GM18861 (cell line): ENCODE data around the gene GNPTAB.
"Not testable (repeated sequence)": the region's sequence is repeated elsewhere in the genome, so short reads cannot be mapped to it uniquely, and the experiment has no call there.

Experiments
- ATAC-seq: cut with Tn5 transposase; IDR thresholded peaks from one replicate; pipeline ENCODE4 v1.9.1; 2021; ENCODE audit not compliant: unreplicated experiment

The GNPTAB gene

GRCh38 chr12:101740980-101741379 lies 89.8 kb downstream of the GNPTAB start:
- no peak for ATAC-seq

- no peak for ATAC-seq
Measured at GRCh38 chr12:101740566-101740965, 90.2 kb downstream of the GNPTAB start.

DNA sequence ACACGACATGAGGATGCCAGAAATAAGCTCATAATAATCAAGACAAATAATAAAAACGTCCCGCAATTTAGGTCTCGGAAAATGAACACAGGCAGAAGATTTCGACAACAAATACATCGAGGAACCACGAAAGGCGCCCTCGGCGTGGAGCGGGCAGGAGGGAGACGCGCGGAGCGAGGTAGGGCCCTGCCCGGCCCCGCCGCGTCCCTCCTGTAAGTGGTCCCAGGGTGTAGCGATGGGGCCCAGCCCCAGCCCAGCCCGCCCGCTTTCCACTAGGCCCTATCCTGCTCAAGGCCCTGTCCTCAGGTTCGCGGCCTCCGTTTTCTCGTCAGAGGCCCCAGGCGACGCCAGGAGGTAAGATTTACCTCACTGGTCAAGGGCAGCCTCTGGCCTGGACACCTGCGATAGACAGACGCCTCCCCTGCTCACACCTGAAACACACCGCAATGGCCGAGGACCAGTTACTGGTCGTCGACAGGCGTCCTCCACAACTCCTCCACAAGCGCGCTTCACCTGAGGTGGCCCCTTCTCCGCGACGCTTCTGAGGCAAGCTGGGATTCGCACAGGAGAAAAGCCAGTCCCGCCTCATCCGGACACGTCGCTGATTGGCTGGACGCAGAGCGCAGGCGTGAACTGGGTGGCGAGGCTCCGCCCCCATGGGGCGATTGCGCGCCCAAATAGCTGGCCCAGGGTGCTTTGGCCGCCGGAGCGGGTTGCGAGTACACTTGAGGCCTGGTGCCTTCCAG lies 91.7 kb downstream of the GNPTAB start, which contains the start of gene SYCP3:
Gene SYCP3, minus strand, starts transcription at position 543 of the 746 bp plus-strand sequence. CDS start 1,527 bp downstream, outside the sequence.
- ATAC-seq: no peak

DNA sequence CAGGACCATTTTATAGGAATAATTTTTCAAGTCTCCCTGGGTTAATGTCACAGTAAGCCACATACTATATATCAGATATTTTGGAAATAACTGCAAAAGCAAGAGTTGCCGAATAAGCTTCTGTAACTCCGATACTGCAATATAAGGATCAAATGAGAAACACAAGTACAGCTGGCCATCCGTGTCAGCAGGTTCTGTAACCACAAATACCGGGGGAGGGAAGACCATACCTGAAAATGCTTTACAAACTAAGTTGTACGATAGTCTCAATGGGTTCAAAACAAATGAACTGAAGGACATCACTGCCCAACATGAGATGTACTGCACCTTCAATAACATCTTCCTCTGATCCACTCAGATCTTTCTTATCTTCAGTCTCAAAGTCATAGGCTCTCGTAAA lies 93.3 kb downstream of the GNPTAB start:
- no peak for ATAC-seq

DNA sequence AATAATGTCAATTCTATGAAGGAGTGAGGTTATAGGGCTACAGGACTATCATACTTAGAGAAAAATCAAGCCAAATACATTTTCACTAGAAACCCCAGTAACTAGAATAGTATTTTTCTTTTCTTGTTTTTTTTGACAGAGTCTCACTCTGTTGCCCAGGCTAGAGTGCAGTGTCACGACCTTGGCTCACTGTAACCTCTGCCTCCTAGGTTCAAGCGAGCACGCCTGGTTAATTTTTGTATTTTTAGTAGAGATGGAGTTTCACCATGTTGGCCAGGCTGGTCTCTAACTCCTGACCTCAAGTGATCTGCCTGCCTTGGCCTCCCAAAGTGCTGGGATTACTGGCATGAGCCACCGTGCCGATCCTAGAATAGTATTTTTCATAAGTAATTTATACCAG lies 96.3 kb downstream of the GNPTAB start:
- ATAC-seq: not testable (repeated sequence)

DNA sequence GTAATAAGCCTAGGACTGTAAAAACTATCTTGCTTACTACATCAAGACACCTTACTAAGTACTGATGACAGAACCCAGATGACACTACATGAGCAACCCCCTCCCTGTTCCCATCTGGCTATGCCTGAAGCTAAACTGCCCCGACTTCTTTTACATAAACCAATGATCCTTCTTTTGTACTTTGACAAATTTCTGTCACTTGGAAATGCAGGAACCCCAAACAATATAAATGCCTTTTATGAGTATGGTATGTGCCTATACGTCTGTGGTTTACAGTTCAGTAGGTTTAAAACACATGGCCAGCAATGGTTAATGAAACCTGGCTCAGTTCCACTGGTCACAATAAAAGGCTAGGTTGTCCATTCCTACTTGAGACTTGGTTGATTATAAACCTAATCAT lies 97.6 kb downstream of the GNPTAB start:
- no peak for ATAC-seq

GRCh38 chr12:101732318-101732717 lies 98.4 kb downstream of the GNPTAB start:
- ATAC-seq: no peak

GRCh38 chr12:101729842-101730241 lies 100.9 kb downstream of the GNPTAB start:
- ATAC-seq: no peak

DNA sequence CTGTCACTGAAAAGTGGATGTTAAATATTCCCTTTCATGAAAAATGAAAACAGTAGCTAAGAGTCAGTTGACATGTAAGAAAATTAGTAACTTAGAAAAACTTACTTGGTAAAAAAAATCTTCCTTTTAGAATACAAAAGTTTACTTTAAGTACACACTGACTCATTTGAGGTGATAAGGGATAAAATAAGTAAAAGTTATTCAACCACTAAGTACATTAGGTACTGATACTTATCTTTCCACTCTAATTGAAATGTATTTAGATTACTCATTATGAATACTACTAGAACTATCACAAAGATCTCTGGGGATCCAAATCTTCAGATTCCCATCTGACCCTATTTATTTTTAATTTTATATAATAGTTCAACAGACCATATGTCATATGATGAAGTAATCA lies 103.7 kb downstream of the GNPTAB start:
- no peak for ATAC-seq

- ATAC-seq: no peak
Measured at GRCh38 chr12:101722392-101722791, 108.4 kb downstream of the GNPTAB start.

- ATAC-seq: no peak
Measured at GRCh38 chr12:101720118-101720517, 110.6 kb downstream of the GNPTAB start.

- ATAC-seq: no peak
Measured at GRCh38 chr12:101719566-101719965, 111.2 kb downstream of the GNPTAB start.

- ATAC-seq: no peak
Measured at GRCh38 chr12:101714877-101715444, 115.8 kb downstream of the GNPTAB start.

- no peak for ATAC-seq
Measured at GRCh38 chr12:101713930-101714329, 116.8 kb downstream of the GNPTAB start.

DNA sequence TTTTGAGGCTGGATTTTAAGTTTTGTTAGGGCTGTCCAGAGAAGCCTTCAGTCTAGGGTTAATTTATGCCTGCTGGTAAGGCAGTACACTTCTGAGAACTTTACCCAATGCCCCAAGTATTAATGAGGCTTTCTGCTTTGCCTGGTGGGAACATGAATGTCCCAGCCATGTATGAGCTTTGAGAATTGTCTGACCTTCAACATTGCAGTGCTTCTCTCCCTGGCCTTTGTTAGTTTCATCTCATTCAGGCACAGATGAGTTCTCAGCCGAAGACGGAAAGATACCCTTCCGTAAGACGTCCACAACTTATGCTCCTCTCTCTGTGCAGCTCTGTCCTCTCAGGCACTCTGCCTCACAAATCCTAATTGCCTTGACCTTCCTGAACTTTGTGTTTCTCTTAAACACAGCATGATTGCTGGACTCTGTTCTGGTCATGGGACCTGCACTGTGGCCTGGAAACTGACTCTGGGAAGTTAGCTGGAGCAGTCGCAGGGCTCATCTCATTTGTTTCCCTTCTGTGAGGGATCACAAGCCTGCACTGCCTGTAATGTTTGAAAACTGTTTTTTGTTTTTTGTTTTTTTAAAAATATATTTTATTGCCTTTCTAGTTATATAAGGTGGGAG lies 117.6 kb downstream of the GNPTAB start:
- ATAC-seq: no peak

GRCh38 chr12:101710288-101710687 lies 120.5 kb downstream of the GNPTAB start:
- no peak for ATAC-seq

DNA sequence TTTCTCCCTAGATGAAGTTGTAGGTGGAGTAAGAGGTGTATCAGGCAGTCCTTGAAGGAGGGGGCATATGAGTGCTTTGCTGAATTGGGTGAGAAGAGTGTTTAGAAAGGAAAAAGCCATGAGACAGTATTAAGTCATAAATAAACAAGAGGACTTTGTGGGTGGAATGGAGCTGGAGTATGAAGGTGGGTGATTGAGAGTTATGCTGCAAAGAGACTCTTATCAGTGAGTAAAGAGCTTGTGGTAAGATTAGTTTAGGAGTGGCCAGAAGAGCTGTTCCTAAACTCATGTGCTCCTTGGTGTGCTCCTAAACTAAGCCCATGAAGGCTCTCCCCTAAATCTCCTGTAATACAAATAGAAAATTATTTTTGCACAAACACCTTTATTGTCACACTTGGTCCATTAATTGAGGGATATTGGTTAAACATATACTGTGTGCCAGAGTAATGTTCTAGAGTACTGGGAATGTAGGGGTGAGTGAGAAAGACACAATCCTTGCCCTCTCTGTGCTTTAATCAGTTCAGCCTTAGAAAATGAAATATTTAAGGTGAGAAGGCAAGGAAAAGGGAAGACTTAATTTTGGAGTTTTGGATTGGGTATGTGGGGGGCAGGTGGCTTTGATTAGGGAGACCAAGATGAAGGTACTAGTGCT lies 123.5 kb downstream of the GNPTAB start:
- ATAC-seq: no peak

DNA sequence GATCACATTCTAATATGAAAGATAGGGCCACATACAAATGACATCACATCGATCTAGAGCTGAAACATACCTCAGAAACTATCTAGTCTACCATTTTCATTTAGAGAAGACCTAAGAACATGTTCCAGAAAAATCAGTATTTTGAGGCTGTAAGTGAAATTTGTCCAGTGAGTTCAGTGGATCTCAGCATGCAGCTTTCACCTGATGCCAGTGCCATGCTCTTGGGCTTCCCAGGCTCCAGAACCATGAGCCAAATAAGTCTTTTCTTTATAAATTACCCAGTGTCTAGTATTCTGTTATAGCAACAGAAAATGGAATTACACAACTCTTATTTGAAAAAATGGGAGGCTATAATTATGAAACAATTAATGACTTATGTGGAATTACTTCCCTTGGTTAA lies 124.4 kb downstream of the GNPTAB start:
- no peak for ATAC-seq

DNA sequence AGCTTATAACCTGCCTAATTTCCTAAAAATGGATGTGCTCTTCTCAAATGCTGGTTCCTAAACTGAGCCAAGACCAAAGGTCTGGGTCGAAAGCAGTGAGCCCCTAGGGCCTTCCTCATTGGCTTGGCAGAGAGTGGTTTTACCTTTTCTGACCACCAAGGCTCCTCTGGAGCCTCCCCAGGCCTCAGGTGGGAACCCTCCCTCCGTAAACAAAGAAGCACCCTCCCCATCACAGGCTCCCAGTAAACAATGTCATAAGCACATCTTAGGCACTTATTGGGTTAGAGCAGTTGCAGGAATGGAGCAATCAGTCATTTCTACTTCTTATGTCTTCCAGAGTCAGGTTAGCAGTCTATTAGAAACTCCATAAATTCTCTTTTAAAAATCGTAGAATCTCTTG lies 127.3 kb downstream of the GNPTAB start:
- ATAC-seq: no peak

GRCh38 chr12:101700299-101700820 lies 130.4 kb downstream of the GNPTAB start:
- no peak for ATAC-seq

DNA sequence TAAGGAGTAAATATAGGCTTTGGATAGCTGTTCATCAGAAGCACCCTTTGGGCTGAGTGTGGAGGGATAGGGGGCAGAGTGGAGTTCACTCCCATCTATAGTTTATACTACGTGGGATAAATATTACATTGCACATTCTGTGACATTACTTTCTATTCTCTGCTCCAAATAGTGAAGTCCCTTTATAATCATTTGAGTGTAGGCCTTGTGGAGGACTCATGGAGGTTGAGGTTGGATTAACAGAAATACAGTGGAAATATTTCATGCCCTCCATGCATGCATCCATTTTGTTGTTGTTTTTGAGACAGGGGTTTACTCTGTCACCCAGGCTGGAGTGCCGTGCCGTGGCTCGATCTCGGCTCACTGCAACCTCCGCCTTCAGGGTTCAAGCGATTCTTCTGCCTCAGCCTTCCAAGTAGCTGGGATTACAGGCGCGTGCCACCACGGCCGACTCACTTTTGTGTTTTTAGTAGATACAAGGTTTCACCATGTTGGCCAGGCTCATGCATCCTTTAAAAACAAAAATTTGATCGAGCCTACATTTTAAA lies 131.9 kb downstream of the GNPTAB start:
- no peak for ATAC-seq
